ENCODE data around the gene HSD17B4. TPM values are rescaled to one million over a fixed set of nuclear protein-coding genes. Genes with fewer than 3 reads are reported as not detected.
A peak's percentile ranks its signal among the peaks of the same experiment; 100 is the strongest.
"Not testable (repeated sequence)": the region's sequence is repeated elsewhere in the genome, so short reads cannot be mapped to it uniquely, and the experiment has no call there.

HSD17B4 gene
- polyA plus RNA-seq, 1 experiment = 150 TPM

GRCh38 chr5:119426057-119426456 lies 26.2 kb upstream of the HSD17B4 start:
- Histone ChIP-seq H3K27ac (ENCODE audit: low read depth, low read length) (no peak overlapping the region), H3K27me3 (ENCODE audit: control insufficient read depth, insufficient read depth, low read length) (peaks cover 11% of the 10 kb centered on the region), H3K4me3 (ENCODE audit: low read depth, low read length) (no peak overlapping the region), H3K9me3 (ENCODE audit: control insufficient read depth, insufficient read depth, low read length) (no peaks in the 10 kb centered on the region)
- ChIA-PET CTCF (interaction anchor here (1.0 to 1.5 kb wide), 2 partner anchors 9 to 14 kb away, joined by 4 to 5 read pairs; no protein-coding TSS in a partner anchor), POLR2A (no interaction called here)
- TF ChIP-seq, protein P1, sequence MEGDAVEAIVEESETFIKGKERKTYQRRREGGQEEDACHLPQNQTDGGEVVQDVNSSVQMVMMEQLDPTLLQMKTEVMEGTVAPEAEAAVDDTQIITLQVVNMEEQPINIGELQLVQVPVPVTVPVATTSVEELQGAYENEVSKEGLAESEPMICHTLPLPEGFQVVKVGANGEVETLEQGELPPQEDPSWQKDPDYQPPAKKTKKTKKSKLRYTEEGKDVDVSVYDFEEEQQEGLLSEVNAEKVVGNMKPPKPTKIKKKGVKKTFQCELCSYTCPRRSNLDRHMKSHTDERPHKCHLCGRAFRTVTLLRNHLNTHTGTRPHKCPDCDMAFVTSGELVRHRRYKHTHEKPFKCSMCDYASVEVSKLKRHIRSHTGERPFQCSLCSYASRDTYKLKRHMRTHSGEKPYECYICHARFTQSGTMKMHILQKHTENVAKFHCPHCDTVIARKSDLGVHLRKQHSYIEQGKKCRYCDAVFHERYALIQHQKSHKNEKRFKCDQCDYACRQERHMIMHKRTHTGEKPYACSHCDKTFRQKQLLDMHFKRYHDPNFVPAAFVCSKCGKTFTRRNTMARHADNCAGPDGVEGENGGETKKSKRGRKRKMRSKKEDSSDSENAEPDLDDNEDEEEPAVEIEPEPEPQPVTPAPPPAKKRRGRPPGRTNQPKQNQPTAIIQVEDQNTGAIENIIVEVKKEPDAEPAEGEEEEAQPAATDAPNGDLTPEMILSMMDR (IDR thresholded peaks at IDR 0.05; ENCODE audit: low read depth, low read length) = no peak
- no peak for DNase-seq (ENCODE audit: low read depth, low spot score)

GRCh38 chr5:119427060-119427459 lies 25.2 kb upstream of the HSD17B4 start:
- TF ChIP-seq, protein P1 (IDR thresholded peaks at IDR 0.05; ENCODE audit: low read depth, low read length) = no peak
- ChIA-PET POLR2A (no interaction called here), CTCF (interaction anchor here (1.5 kb wide), 1 partner anchor 15 kb away, joined by 4 read pairs; no protein-coding TSS in a partner anchor)
- H3K27ac ChIP-seq (ENCODE audit: low read depth, low read length) = no peak overlapping the region
- no peak for DNase-seq (ENCODE audit: low read depth, low spot score)
- no peak overlapping the region for H3K4me3 ChIP-seq (ENCODE audit: low read depth, low read length)
- H3K27me3 ChIP-seq (ENCODE audit: control insufficient read depth, insufficient read depth, low read length) = peaks cover 12% of the 10 kb centered on the region
- no peaks in the 10 kb centered on the region for H3K9me3 ChIP-seq (ENCODE audit: control insufficient read depth, insufficient read depth, low read length)

- H3K27me3 ChIP-seq (ENCODE audit: control insufficient read depth, insufficient read depth, low read length); POLR2A ChIA-PET; H3K4me3 ChIP-seq (ENCODE audit: low read depth, low read length); H3K9me3 ChIP-seq (ENCODE audit: control insufficient read depth, insufficient read depth, low read length); H3K27ac ChIP-seq (ENCODE audit: low read depth, low read length); DNase-seq (ENCODE audit: low read depth, low spot score); CTCF ChIA-PET: not testable (repeated sequence)
Observed at GRCh38 chr5:119427596-119427995, 24.7 kb upstream of the HSD17B4 start.

DNA sequence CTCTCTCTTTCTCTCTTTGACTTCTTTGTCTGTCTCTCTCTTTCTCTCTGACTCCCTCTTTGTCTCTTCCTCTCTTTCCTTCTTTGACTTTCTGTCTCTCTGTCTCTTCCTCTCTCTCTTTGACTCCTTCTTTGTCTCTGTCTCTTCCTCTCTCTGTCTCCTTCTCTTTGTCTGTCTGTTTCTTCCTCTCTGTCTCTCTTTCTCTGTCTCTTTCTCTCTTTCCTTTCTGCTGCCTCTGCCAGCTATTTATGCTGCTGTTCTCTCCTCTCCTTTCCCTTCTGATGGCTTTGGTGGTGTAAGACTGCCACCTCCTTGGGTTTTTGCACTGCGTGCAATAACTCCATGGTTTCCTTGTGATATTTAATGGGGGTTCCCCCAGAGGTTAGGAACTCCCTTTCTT lies 24.1 kb upstream of the HSD17B4 start:
- CTCF ChIA-PET; H3K27me3 ChIP-seq (ENCODE audit: control insufficient read depth, insufficient read depth, low read length); H3K9me3 ChIP-seq (ENCODE audit: control insufficient read depth, insufficient read depth, low read length); H3K4me3 ChIP-seq (ENCODE audit: low read depth, low read length); POLR2A ChIA-PET; DNase-seq (ENCODE audit: low read depth, low spot score); H3K27ac ChIP-seq (ENCODE audit: low read depth, low read length): not testable (repeated sequence)

DNA sequence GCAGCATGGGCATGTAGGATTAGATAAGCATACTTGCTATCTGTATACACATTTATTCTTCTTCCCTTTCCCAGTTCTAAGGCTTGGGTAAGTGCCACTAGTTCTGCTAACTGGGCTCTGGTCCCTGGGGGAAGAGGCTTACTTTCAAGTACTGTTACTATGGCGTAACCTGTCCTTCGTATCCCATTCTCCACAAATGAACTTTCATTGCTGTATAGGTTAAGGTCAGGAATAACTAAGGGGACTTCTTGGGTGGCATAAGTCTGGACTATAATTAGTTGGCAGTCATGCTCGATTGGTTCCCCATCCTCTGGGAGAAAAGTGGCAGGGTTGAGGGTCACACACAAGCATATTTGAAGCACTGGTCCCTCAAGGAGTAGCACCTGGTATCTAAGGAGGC lies 23.7 kb upstream of the HSD17B4 start:
- H3K4me3 ChIP-seq (ENCODE audit: low read depth, low read length); DNase-seq (ENCODE audit: low read depth, low spot score); CTCF ChIA-PET; H3K9me3 ChIP-seq (ENCODE audit: control insufficient read depth, insufficient read depth, low read length); H3K27me3 ChIP-seq (ENCODE audit: control insufficient read depth, insufficient read depth, low read length); POLR2A ChIA-PET; H3K27ac ChIP-seq (ENCODE audit: low read depth, low read length): not testable (repeated sequence)

DNA sequence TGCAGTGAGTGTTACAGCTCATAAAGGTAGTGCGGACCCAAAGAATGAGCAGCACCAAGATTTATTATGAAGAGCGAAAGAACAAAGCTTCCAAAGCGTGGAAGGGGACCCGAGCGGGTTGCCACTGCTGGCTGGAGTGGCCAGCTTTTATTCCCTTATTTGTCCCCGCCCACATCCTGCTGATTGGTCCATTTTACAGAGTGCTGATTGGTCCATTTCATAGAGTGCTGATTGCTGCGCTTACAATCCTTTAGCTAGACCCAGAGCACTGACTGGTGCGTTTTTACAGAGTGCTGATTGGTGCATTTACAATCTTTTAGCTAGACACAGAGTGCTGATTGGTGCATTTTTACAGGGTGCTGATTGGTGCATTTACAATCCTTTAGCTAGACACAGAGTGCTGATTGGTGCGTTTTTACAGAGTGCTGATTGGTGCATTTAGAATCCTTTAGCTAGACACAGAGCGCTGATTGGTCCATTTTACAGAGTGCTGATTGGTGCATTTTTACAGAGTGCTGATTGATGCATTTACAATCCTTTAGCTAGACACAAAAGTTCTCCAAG lies 19.5 kb upstream of the HSD17B4 start:
- H3K4me3 ChIP-seq (ENCODE audit: low read depth, low read length); POLR2A ChIA-PET; H3K9me3 ChIP-seq (ENCODE audit: control insufficient read depth, insufficient read depth, low read length); H3K27ac ChIP-seq (ENCODE audit: low read depth, low read length); H3K27me3 ChIP-seq (ENCODE audit: control insufficient read depth, insufficient read depth, low read length); DNase-seq (ENCODE audit: low read depth, low spot score): not testable (repeated sequence)
- CTCF ChIA-PET = interaction anchor here (4.4 kb wide), 1 partner anchor 445 kb away, joined by 72 read pairs; the partner anchor contains the start of gene DTWD2

DNA sequence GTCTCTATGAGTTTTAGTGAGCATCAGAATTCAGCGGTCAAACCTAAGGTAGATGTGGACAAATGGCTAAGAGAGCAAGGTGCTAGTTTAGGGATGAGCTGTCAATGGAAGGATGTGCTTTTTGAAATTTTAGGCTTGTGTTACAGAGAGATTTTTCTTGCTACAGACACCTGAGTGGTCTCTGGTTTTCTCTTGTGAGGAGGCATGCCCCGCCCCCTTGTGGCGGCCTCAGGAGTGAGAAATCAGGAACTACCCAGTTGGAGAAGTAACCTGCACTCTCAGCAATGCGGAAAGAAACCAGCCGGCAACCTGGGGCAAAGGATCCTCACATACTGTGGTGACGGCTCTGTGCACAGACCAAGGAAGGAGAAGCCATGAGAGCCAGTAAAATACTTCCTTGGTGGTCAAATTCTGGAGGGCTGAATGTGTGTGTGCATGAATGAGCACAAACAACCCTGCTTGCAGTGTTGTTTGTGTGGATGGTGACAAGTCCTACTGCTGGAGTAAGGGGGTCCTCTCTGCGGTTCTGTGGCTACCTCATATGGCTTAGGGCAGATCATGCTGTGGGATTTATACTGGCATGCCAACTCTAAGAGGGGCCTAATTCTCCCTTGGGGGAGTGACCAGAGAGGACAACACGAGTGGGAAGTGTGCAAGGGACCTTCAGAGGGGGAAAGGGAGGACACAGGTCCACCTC lies 16.7 kb upstream of the HSD17B4 start:
- DNase-seq (ENCODE audit: low read depth, low spot score) = peak; percentile 23
- ChIA-PET POLR2A (no interaction called here), CTCF (interaction anchor here (0.8 to 4.4 kb wide), 17 partner anchors 10 to 453 kb away, joined by 3 to 72 read pairs (median 5); partner anchors contain the start of genes DMXL1 and DTWD2)
- no peak overlapping the region for H3K4me3 ChIP-seq (ENCODE audit: low read depth, low read length)
- peaks cover 2% of the 10 kb centered on the region for H3K27me3 ChIP-seq (ENCODE audit: control insufficient read depth, insufficient read depth, low read length)
- H3K9me3 ChIP-seq (ENCODE audit: control insufficient read depth, insufficient read depth, low read length) = peaks cover 5% of the 10 kb centered on the region; the same call in 1 of the 2 replicates
- H3K27ac ChIP-seq (ENCODE audit: low read depth, low read length) = no peak overlapping the region
- TF ChIP-seq, protein P1 (IDR thresholded peaks at IDR 0.05; ENCODE audit: low read depth, low read length) = peak; percentile 83

- CTCF ChIA-PET; H3K9me3 ChIP-seq (ENCODE audit: control insufficient read depth, insufficient read depth, low read length); H3K4me3 ChIP-seq (ENCODE audit: low read depth, low read length); H3K27ac ChIP-seq (ENCODE audit: low read depth, low read length); H3K27me3 ChIP-seq (ENCODE audit: control insufficient read depth, insufficient read depth, low read length); DNase-seq (ENCODE audit: low read depth, low spot score): not testable (repeated sequence)
- POLR2A ChIA-PET = interaction anchor here (0.7 kb wide), 1 partner anchor 289 kb away, joined by 3 read pairs; no protein-coding TSS in a partner anchor
Observed at GRCh38 chr5:119437785-119438586, 14.3 kb upstream of the HSD17B4 start.

GRCh38 chr5:119438587-119438917 lies 13.7 kb upstream of the HSD17B4 start:
- H3K27me3 ChIP-seq (ENCODE audit: control insufficient read depth, insufficient read depth, low read length); H3K4me3 ChIP-seq (ENCODE audit: low read depth, low read length); H3K9me3 ChIP-seq (ENCODE audit: control insufficient read depth, insufficient read depth, low read length); H3K27ac ChIP-seq (ENCODE audit: low read depth, low read length); DNase-seq (ENCODE audit: low read depth, low spot score); POLR2A ChIA-PET: not testable (repeated sequence)
- CTCF ChIA-PET = interaction anchor here (0.7 kb wide), 1 partner anchor 451 kb away, joined by 4 read pairs; no protein-coding TSS in a partner anchor

Data from AG04450 (cell line).